B cell (primary cell): ENCODE results near the gene LRRC8D. TPM values are rescaled to one million over a fixed set of nuclear protein-coding genes. Genes with fewer than 3 reads are reported as not detected.

Experiments
- ATAC-seq: fragments of 200-7000 bp; cut with Tn5 transposase; one replicate; pipeline ENCODE4 v1.10.0; 2021; ENCODE audit warnings: low read depth, mild to moderate bottlenecking, moderate number of reproducible peaks, moderate library complexity
- CTCF ChIA-PET: fragments of 350-600 bp; sonication (Branson Sonifier 250); formaldehyde crosslinking; loops from one replicate; lab custom pipeline; 2021; ENCODE audit warnings: antibody characterized with exemption, inconsistent platforms; lab: Charles Lee
- POLR2A ChIA-PET: fragments of 350-600 bp; sonication (Branson Sonifier 250); formaldehyde crosslinking; loops from one replicate; lab custom pipeline; 2021; ENCODE audit warnings: antibody characterized with exemption; lab: Charles Lee
- DNase-seq: peaks from one replicate; pipeline ENCODE4 v3.0.0; 2013
- H2AFZ ChIP-seq: 2 replicates; pipeline ENCODE4 v1.6.1; 2012; ENCODE audit warnings: mild to moderate bottlenecking, low read depth, low read length; ENCODE audit not compliant: insufficient read depth, poor library complexity, severe bottlenecking
- H3K27ac ChIP-seq, 2 donors: 1 replicate in 1 of 2; 2 replicates in 1 of 2; pipeline ENCODE4 v1.5.1; 2012 to 2013; ENCODE audit warnings: low read length in 2 of 2, mild to moderate bottlenecking in 2 of 2, moderate library complexity in 1 of 2
- H3K27me3 ChIP-seq, 4 experiments: fragments of 200-600 bp in 1 of 4; sonication (generic) in 1 of 4; replicated peaks in 1 of 4; 1 replicate in 2 of 4; 2 replicates in 2 of 4; pipeline versions ENCODE4 v1.6.1 to v1.7.0; 2013 to 2016; ENCODE audit warnings: low read length in 3 of 4, mild to moderate bottlenecking in 2 of 4, mixed read lengths in 1 of 4, moderate library complexity in 1 of 4; ENCODE audit not compliant: insufficient read depth in 4 of 4, control insufficient read depth in 3 of 4; ENCODE audit errors: control extremely low read depth in 1 of 4
- H3K36me3 ChIP-seq, 2 experiments: replicated peaks in 1 of 2; 1 replicate in 1 of 2; 2 replicates in 1 of 2; pipeline versions ENCODE4 v1.6.1 to v1.7.1; 2013; ENCODE audit warnings: low read length in 1 of 2; ENCODE audit not compliant: insufficient read depth in 2 of 2, control insufficient read depth in 1 of 2; ENCODE audit errors: control extremely low read depth in 1 of 2, extremely low read depth in 1 of 2
- H3K4me1 ChIP-seq, 2 donors: fragments of 200-600 bp in 1 of 2; sonication (generic) in 1 of 2; 1 replicate in 1 of 2; 2 replicates in 1 of 2; pipeline versions ENCODE4 v1.5.1 to v1.6.1; 2013 to 2017; ENCODE audit warnings: low read length in 2 of 2; ENCODE audit not compliant: control insufficient read depth in 2 of 2, insufficient read depth in 2 of 2
- H3K4me2 ChIP-seq: replicated peaks from 2 replicates; pipeline ENCODE3; 2012; ENCODE audit warnings: mild to moderate bottlenecking, low read depth, low read length; ENCODE audit not compliant: poor library complexity, severe bottlenecking
- H3K4me3 ChIP-seq, 5 experiments: fragments of 200-600 bp in 1 of 5; sonication (generic) in 1 of 5; 1 replicate in 3 of 5; 2 replicates in 2 of 5; pipeline versions ENCODE4 v1.5.1 to v1.7.0; 2011 to 2016; ENCODE audit warnings: low read length in 4 of 5, mild to moderate bottlenecking in 4 of 5, low read depth in 2 of 5, control low read depth in 1 of 5, moderate library complexity in 1 of 5; ENCODE audit not compliant: insufficient read depth in 1 of 5; ENCODE audit errors: control extremely low read depth in 1 of 5, extremely low read depth in 1 of 5
- H3K79me2 ChIP-seq: fragments of 200-600 bp; sonication (generic); one replicate; pipeline ENCODE4 v1.6.0; 2016; ENCODE audit warnings: low read length; ENCODE audit not compliant: control insufficient read depth, insufficient read depth
- H3K9ac ChIP-seq: fragments of 200-600 bp; sonication (generic); 2 replicates; pipeline ENCODE4 v1.6.1; 2017; ENCODE audit warnings: mild to moderate bottlenecking, low read length, moderate library complexity
- H3K9me3 ChIP-seq, 3 donors: one replicate each; pipeline versions ENCODE4 v1.6.1 to v1.7.1; 2013; ENCODE audit warnings: low read length in 2 of 3; ENCODE audit not compliant: control insufficient read depth in 2 of 3, insufficient read depth in 1 of 3; ENCODE audit errors: control extremely low read depth in 1 of 3
- H4K20me1 ChIP-seq: 2 replicates; pipeline ENCODE4 v1.6.0; 2012; ENCODE audit warnings: mild to moderate bottlenecking, low read length; ENCODE audit not compliant: insufficient read depth, control insufficient read depth, poor library complexity, severe bottlenecking
- H3K27ac Mint-ChIP-seq: one replicate; pipeline ENCODE4 v1.8.0; 2021; ENCODE audit warnings: mixed read lengths
- H3K27me3 Mint-ChIP-seq: one replicate; pipeline ENCODE4 v1.8.0; 2021; ENCODE audit warnings: mixed read lengths
- H3K4me1 Mint-ChIP-seq: one replicate; pipeline ENCODE4 v1.8.0; 2021; ENCODE audit warnings: mixed read lengths
- H3K4me3 Mint-ChIP-seq: one replicate; pipeline ENCODE4 v1.8.0; 2021; ENCODE audit warnings: mixed read lengths
- H3K9me3 Mint-ChIP-seq: one replicate; pipeline ENCODE4 v1.8.0; 2022; ENCODE audit warnings: mixed read lengths; ENCODE audit not compliant: insufficient read depth
- EZH2 ChIP-seq: IDR thresholded peaks from 2 replicates; pipeline ENCODE4 v1.6.1; 2012; ENCODE audit warnings: borderline replicate concordance, low read depth, mild to moderate bottlenecking, moderate library complexity, low read length; ENCODE audit not compliant: insufficient read depth, poor library complexity, severe bottlenecking
- WGBS: methylation state at CpG from one replicate; pipeline ENCODE4 v1.1.5; 2013; ENCODE audit warnings: missing lambda C conversion rate; ENCODE audit not compliant: insufficient coverage; 5-methylcytosine and 5-hydroxymethylcytosine counted together
- intact Hi-C: fragments of 100-400 bp; cut with micrococcal nuclease; formaldehyde crosslinking; loops from one replicate; pipeline ENCODE4 v1.10.0; 2022
- polyA plus RNA-seq: library from polyadenylated mRNA; depleted of rRNA; stranded (reverse); fragments of >200 nt; gene quantifications from 2 replicates; pipeline ENCODE4 v1.2.3, GENCODE V29; 2012
- total RNA-seq, 2 donors: library from RNA; stranded (reverse); fragments of 120-200 nt in 1 of 2; gene quantifications; 1 replicate in 1 of 2; 2 replicates in 1 of 2; pipeline versions ENCODE4 v1.2.3 to v1.2.4, GENCODE V29; 2013 to 2022
- TF ChIP-seq, protein P1 (sequence below): fragments of 200-600 bp; IDR thresholded peaks from one replicate; pipeline ENCODE4 v1.8.0; 2022; ENCODE audit warnings: antibody characterized with exemption, mild to moderate bottlenecking

The LRRC8D gene
- total and polyA plus RNA-seq, 2 donors (not counting 1 experiment from before 2014, with no cell fraction given), result 23.7 to 47.0 TPM

GRCh38 chr1:89894210-89895201 is 73.7 kb downstream of the LRRC8D start:
- H3K27ac ChIP-seq, result no peak overlapping the region
- intact Hi-C loops, result no loop called here
- POLR2A ChIA-PET, result no interaction called here

More at GRCh38 chr1:89894210-89895201, 73.7 kb downstream of the LRRC8D start:
- Histone ChIP-seq H4K20me1 (peaks cover 12% of the 10 kb centered on the region), H3K4me2 (no peak overlapping the region), H3K4me3 (no peak overlapping the region), H3K9ac (no peak overlapping the region), H2AFZ (no peak overlapping the region), H3K9me3 (no peaks in the 10 kb centered on the region), H3K79me2 (peaks cover 16% of the 10 kb centered on the region), H3K4me1 (no peaks in the 10 kb centered on the region), H3K36me3 (peaks cover 5% of the 10 kb centered on the region in 2 experiments), H3K27me3 (no peaks in the 10 kb centered on the region)
- CTCF ChIA-PET, result no interaction called here
- Mint-ChIP-seq H3K27ac (no peak overlapping the region), H3K4me1 (peaks cover 11% of the 10 kb centered on the region), H3K9me3 (no peaks in the 10 kb centered on the region), H3K27me3 (no peaks in the 10 kb centered on the region), H3K4me3 (no peak overlapping the region)
- ATAC-seq (no peak), DNase-seq (no peak)
- TF ChIP-seq, protein P1, sequence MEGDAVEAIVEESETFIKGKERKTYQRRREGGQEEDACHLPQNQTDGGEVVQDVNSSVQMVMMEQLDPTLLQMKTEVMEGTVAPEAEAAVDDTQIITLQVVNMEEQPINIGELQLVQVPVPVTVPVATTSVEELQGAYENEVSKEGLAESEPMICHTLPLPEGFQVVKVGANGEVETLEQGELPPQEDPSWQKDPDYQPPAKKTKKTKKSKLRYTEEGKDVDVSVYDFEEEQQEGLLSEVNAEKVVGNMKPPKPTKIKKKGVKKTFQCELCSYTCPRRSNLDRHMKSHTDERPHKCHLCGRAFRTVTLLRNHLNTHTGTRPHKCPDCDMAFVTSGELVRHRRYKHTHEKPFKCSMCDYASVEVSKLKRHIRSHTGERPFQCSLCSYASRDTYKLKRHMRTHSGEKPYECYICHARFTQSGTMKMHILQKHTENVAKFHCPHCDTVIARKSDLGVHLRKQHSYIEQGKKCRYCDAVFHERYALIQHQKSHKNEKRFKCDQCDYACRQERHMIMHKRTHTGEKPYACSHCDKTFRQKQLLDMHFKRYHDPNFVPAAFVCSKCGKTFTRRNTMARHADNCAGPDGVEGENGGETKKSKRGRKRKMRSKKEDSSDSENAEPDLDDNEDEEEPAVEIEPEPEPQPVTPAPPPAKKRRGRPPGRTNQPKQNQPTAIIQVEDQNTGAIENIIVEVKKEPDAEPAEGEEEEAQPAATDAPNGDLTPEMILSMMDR, result no peak
- no peak for TF ChIP-seq EZH2
- WGBS, result no CpG with 5 or more reads among the region's 4 CpGs
